ENCODE results near the gene FCRLB. TPM values are rescaled to one million over a fixed set of nuclear protein-coding genes. Genes with fewer than 3 reads are reported as not detected.

The FCRLB gene
- total and polyA plus RNA-seq, 3 donors from 2014 or later = 0.53 to 0.68 (median 0.63) TPM

DNA sequence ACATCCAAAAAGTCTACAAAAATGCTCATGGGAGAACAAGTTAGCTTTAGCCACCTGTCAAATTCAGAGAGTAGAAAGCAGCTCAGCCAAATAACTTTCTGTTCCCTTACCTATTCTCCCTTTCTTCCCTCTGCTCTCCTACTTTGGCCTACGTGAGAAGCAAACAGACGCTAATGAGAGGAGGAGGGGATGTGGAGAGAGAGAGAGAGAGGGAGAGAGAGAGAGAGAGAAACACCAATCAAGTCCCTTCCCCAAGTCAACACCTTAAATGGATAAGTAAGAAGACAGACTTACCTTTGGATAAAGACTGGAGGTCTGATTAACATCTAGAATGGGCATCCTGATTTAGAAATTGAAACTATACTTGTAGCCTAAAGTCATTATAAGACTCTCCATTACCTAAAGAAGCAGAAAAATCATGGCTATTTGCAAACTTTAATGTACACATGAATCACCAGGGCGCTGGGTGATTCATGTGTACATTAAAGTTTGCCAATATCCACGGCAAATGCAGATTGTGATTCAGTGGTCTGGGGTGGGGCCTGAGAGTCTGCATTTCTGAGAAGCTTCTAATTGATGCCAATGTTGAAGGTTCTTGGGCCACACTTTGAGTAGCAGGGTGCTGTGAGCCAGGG lies 15.1 kb downstream of the FCRLB start:
- Histone ChIP-seq H3K36me3 (ENCODE audit: low read depth, missing control alignments) (no peaks in the 10 kb centered on the region), H3K9me3 (no peaks in the 10 kb centered on the region), H3K4me3 (no peak overlapping the region), H3K27me3 (no peaks in the 10 kb centered on the region), H3K27ac (no peak overlapping the region), H3K4me1 (no peaks in the 10 kb centered on the region)
- no peak for TF ChIP-seq CTCF (IDR thresholded peaks at IDR 0.05)
- no peak for TF ChIP-seq POLR2A (IDR thresholded peaks at IDR 0.05)
- WGBS, 2 donors = 74 to 77% methylated on average over 4 of the region's 4 CpGs
- no peak for DNase-seq
- intact Hi-C loops (cut with DNase I; ENCODE audit: low total_unique reads) = no loop called here

DNA sequence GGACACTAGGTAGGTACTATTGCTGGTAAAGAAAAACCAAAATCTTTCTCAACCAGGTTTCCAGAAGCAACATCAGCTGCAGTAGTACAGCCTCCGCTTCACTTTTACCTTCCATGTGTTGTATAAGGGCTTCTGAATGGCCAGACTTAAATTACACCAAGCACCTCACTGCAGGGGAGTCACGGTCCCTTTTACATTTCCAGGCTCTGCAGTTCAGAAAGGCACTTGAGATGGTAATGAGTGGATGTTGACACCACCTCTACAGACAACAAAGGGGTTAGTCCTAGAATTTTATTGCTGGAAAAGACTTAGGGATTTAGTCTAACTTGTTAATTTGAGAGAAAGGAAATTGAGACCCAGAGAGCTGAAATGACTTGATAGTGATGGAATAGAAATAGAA lies 16.3 kb downstream of the FCRLB start:
- WGBS, 2 donors = 74 to 84% methylated on average over 2 of the region's 2 CpGs
- Histone ChIP-seq H3K27me3 (no peaks in the 10 kb centered on the region), H3K27ac (no peak overlapping the region), H3K9me3 (no peaks in the 10 kb centered on the region), H3K36me3 (ENCODE audit: low read depth, missing control alignments) (no peaks in the 10 kb centered on the region), H3K4me1 (no peaks in the 10 kb centered on the region), H3K4me3 (no peak overlapping the region)
- DNase-seq = no peak
- TF ChIP-seq CTCF (IDR thresholded peaks at IDR 0.05) (no peak), POLR2A (IDR thresholded peaks at IDR 0.05) (no peak)
- intact Hi-C loops (cut with DNase I; ENCODE audit: low total_unique reads) = no loop called here

- Histone ChIP-seq H3K27ac (no peak overlapping the region), H3K4me1 (no peaks in the 10 kb centered on the region), H3K27me3 (no peaks in the 10 kb centered on the region), H3K36me3 (ENCODE audit: low read depth, missing control alignments) (no peaks in the 10 kb centered on the region), H3K9me3 (no peaks in the 10 kb centered on the region), H3K4me3 (no peak overlapping the region)
- peak in 2 of 3 experiments; percentile 12 to 16 for TF ChIP-seq CTCF (IDR thresholded peaks at IDR 0.05)
- no peak for TF ChIP-seq POLR2A (IDR thresholded peaks at IDR 0.05)
- WGBS, 2 donors = 77 to 100% methylated on average over 4 of the region's 4 CpGs
- intact Hi-C loops (cut with DNase I; ENCODE audit: low total_unique reads) = no loop called here
- peak; percentile 58 for DNase-seq
Measured at GRCh38 chr1:161738627-161739287, 17.4 kb downstream of the FCRLB start.

GRCh38 chr1:161739865-161740566 lies 18.7 kb downstream of the FCRLB start:
- Histone ChIP-seq H3K4me3 (no peak overlapping the region), H3K27me3 (no peaks in the 10 kb centered on the region), H3K27ac (no peak overlapping the region), H3K9me3 (no peaks in the 10 kb centered on the region), H3K36me3 (ENCODE audit: low read depth, missing control alignments) (no peaks in the 10 kb centered on the region), H3K4me1 (no peaks in the 10 kb centered on the region)
- intact Hi-C loops (cut with DNase I; ENCODE audit: low total_unique reads) = no loop called here
- TF ChIP-seq CTCF (IDR thresholded peaks at IDR 0.05) (no peak), POLR2A (IDR thresholded peaks at IDR 0.05) (no peak)
- DNase-seq = peak; percentile 44
- WGBS, 2 donors = 78 to 81% methylated on average over 8 of the region's 8 CpGs
